IgD-negative memory B cell (primary cell): ENCODE results near the gene PANX1. TPM values are rescaled to one million over a fixed set of nuclear protein-coding genes. Genes with fewer than 3 reads are reported as not detected.

Source experiments
- H3K27ac Mint-ChIP-seq, 3 donors: one replicate each; pipeline ENCODE4 v1.8.0; 2020 to 2022; ENCODE audit warnings: mild to moderate bottlenecking in 3 of 3, mixed read lengths in 3 of 3, moderate library complexity in 1 of 3
- H3K27me3 Mint-ChIP-seq: one replicate; pipeline ENCODE4 v1.8.0; 2021; ENCODE audit warnings: mixed read lengths
- H3K36me3 Mint-ChIP-seq: one replicate; pipeline ENCODE4 v1.8.0; 2020; ENCODE audit warnings: mild to moderate bottlenecking, mixed read lengths
- H3K4me1 Mint-ChIP-seq, 3 donors: one replicate each; pipeline ENCODE4 v1.8.0; 2020 to 2022; ENCODE audit warnings: mixed read lengths in 3 of 3, mild to moderate bottlenecking in 1 of 3
- H3K4me3 Mint-ChIP-seq, 4 donors: one replicate each; pipeline ENCODE4 v1.8.0; 2020 to 2022; ENCODE audit warnings: mild to moderate bottlenecking in 4 of 4, mixed read lengths in 4 of 4, moderate library complexity in 3 of 4
- H3K9me3 Mint-ChIP-seq, 3 donors: one replicate each; pipeline ENCODE4 v1.8.0; 2020 to 2021; ENCODE audit warnings: mixed read lengths in 3 of 3, mild to moderate bottlenecking in 1 of 3
- polyA plus RNA-seq: library from polyadenylated mRNA; unstranded; fragments of 300-500 nt; fragmentation: Illumina TruSeq; gene quantifications from one replicate; pipeline ENCODE4 v1.2.3, GENCODE V29; 2021

The PANX1 gene
- polyA plus RNA-seq, 1 donor from 2014 or later, result 10.0 TPM

- H3K36me3 Mint-ChIP-seq, result peaks cover 2% of the 10 kb centered on the region
- no peak overlapping the region for H3K27ac Mint-ChIP-seq
- no peaks in the 10 kb centered on the region for H3K9me3 Mint-ChIP-seq
- H3K4me3 Mint-ChIP-seq, result peak overlapping the region in 2 of 4 donors; percentile 5 to 63
- no peaks in the 10 kb centered on the region for H3K27me3 Mint-ChIP-seq
- H3K4me1 Mint-ChIP-seq, result peaks cover 31 to 41% (median 33%) of the 10 kb centered on the region in 3 donors
Measured at GRCh38 chr11:94134651-94135512, 6.2 kb downstream of the PANX1 start.

DNA sequence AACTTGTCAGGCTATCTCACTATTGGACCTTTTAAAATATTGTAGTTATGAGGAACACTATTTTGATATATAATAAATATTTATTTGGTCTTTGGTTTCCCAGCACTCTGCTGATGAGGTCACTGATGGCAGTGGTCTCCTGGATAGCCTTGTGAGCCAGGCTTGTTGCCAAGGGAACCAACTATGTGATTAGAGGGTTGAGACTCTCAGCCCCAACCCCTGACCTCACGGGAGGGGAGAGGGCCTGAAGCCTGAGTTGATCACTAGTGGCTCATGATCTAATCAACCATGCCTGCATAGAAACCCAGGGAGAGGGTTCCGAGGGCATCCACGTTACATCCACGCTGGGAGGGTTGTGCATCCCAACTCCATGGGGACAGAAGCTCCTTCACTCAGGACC, 10.8 kb downstream of the PANX1 start:
- H3K4me1 Mint-ChIP-seq, result peaks cover 28 to 52% (median 37%) of the 10 kb centered on the region in 3 donors
- H3K27me3 Mint-ChIP-seq, result no peaks in the 10 kb centered on the region
- no peaks in the 10 kb centered on the region for H3K9me3 Mint-ChIP-seq
- H3K4me3 Mint-ChIP-seq, result no peak overlapping the region
- H3K27ac Mint-ChIP-seq, result no peak overlapping the region
- peaks cover 2% of the 10 kb centered on the region for H3K36me3 Mint-ChIP-seq

GRCh38 chr11:94140154-94140655, 11.6 kb downstream of the PANX1 start:
- Mint-ChIP-seq H3K36me3 (peaks cover 2% of the 10 kb centered on the region), H3K27ac (no peak overlapping the region), H3K27me3 (no peaks in the 10 kb centered on the region), H3K9me3 (no peaks in the 10 kb centered on the region), H3K4me1 (peaks cover 27 to 47% (median 40%) of the 10 kb centered on the region in 3 donors), H3K4me3 (peak overlapping the region in 1 of 4 donors; percentile 14)

DNA sequence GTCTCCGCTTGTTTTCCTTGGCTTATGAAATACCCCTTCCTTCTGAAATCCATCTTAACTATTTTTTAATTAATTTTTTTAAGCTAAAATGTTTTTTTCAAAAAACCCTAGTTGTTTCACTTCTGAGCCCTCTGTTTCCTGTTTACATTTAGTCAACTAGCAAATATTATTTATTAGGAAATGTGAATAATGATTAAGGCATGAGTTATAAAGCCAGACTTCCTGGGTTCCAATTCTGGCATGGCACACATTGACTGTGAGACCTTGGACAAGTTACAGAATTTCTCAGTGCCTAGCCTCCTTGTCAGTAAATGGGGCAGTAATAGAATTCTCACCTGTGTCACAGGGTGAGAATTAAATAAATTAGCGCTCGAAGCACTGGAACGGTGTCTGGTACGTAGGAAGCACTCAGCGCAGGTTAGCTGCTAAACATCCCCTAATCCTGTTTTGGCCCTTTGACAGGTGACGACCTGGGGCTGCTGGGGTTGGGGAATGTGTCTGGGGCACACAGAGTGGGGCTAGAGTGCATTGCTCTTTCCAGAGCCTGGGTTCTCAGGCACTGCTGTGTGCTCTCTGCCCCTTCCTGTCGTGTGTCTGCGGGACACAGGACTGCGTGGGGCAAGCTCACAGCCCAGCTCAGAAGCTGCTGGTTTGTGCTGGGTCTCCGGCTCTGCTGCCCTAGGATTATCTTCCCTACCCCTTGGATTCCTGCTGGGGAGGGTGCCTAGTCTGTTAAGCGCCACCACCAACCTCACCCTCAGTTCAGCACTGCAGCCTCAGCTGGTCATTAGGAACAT, 13.1 kb downstream of the PANX1 start:
- Mint-ChIP-seq H3K4me1 (peaks cover 21 to 43% (median 37%) of the 10 kb centered on the region in 3 donors), H3K27me3 (no peaks in the 10 kb centered on the region), H3K9me3 (no peaks in the 10 kb centered on the region), H3K27ac (no peak overlapping the region), H3K36me3 (peaks cover 1% of the 10 kb centered on the region), H3K4me3 (no peak overlapping the region)

- Mint-ChIP-seq H3K27ac (peak overlapping the region in 1 of 3 donors; percentile 36), H3K36me3 (no peaks in the 10 kb centered on the region), H3K27me3 (no peaks in the 10 kb centered on the region), H3K9me3 (no peaks in the 10 kb centered on the region), H3K4me1 (peaks cover 25 to 48% (median 40%) of the 10 kb centered on the region in 3 donors), H3K4me3 (no peak overlapping the region)
Measured at GRCh38 chr11:94142308-94143281, 14.0 kb downstream of the PANX1 start.

DNA sequence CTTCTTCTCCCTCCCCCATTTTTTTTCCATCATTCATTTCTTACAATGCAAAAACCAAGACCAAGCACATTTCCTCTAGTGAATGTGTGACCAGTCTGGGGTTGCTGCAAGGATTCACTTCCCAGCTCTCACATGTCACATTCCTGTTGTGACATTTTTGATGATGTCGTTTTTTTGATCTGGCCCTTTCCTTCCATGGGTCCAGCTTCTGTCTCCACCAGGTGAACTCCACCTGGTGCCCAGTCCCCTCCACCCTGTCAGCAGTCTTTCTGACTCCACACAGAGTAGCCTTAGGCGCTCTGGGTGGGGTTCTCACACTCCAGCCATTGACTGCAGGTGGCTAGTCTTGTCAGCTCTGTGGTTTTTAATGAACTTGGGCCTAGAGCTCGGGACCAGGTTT, 15.6 kb downstream of the PANX1 start:
- Mint-ChIP-seq H3K27me3 (no peaks in the 10 kb centered on the region), H3K27ac (peak overlapping the region in 1 of 3 donors; percentile 60), H3K4me3 (no peak overlapping the region), H3K4me1 (peaks cover 29 to 51% (median 49%) of the 10 kb centered on the region in 3 donors), H3K9me3 (no peaks in the 10 kb centered on the region), H3K36me3 (no peaks in the 10 kb centered on the region)

DNA sequence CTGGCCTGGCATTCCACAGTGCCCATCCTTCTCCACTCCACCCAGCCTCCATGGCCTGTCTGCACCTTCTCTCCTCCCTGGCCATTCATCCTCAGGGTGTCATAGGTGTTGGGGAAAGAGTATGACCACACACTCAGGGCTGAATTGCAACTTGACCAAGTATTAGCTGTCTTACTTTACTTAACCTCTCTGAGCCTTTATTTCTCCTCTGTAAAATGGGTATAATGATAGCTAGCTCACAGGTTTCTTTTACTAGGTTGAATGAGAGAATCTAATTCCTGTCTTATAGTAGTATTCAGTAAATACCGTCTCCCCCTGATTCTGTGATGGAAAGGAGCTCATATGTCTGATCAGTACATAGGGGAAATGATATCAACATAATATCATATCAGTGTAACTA, 16.0 kb downstream of the PANX1 start:
- Mint-ChIP-seq H3K9me3 (no peaks in the 10 kb centered on the region), H3K36me3 (no peaks in the 10 kb centered on the region), H3K4me3 (no peak overlapping the region), H3K4me1 (peaks cover 32 to 55% (median 51%) of the 10 kb centered on the region in 3 donors), H3K27me3 (no peaks in the 10 kb centered on the region), H3K27ac (peak overlapping the region in 1 of 3 donors; percentile 60)

DNA sequence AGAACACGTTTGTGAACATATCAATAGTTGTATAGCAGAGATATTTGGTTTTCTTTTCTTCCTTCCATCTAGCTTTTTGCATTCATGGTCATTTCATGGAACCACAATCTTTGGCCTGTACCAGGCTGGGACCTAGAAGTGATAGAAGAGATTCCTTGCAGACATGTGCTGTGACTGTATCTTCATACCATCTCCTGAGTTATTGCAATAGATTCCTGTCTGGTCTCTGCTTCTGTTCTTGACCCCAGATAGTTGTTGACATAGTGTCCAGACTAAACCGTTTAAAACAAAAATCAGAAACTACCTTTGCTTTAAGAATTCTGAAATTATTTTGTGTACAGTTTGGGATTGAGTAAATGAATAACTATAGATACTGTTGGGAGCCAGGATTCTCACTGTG, 16.8 kb downstream of the PANX1 start:
- Mint-ChIP-seq H3K4me3 (no peak overlapping the region), H3K4me1 (peaks cover 31 to 53% (median 50%) of the 10 kb centered on the region in 3 donors), H3K36me3 (no peaks in the 10 kb centered on the region), H3K27ac (no peak overlapping the region), H3K27me3 (no peaks in the 10 kb centered on the region), H3K9me3 (no peaks in the 10 kb centered on the region)

DNA sequence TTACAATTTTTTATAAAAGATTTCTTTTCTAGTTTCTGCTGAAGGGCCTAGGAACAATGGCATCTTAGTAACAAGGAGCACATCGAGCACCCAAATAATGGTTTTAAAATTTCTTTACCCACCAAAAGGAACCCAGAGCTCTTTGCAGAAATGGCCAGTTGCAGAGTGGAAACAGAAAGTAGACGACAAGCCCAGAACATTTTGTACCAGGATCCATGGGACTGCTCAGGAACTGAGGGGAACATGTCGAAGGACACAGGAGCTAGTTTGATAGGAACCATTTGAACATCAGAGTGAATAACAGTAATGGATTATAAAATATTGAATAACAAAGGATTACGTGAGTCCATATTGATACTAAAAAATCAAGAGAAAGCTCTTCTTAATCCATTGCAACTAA, 17.3 kb downstream of the PANX1 start:
- Mint-ChIP-seq H3K27me3 (no peaks in the 10 kb centered on the region), H3K27ac (no peak overlapping the region), H3K36me3 (no peaks in the 10 kb centered on the region), H3K9me3 (no peaks in the 10 kb centered on the region), H3K4me1 (peaks cover 34 to 55% (median 53%) of the 10 kb centered on the region in 3 donors), H3K4me3 (no peak overlapping the region)

- H3K4me3 Mint-ChIP-seq, result no peak overlapping the region
- H3K36me3 Mint-ChIP-seq, result peaks cover 2% of the 10 kb centered on the region
- no peaks in the 10 kb centered on the region for H3K9me3 Mint-ChIP-seq
- H3K27me3 Mint-ChIP-seq, result no peaks in the 10 kb centered on the region
- H3K27ac Mint-ChIP-seq, result no peak overlapping the region
- peaks cover 37 to 59% (median 54%) of the 10 kb centered on the region in 3 donors for H3K4me1 Mint-ChIP-seq
Measured at GRCh38 chr11:94147433-94147845, 18.8 kb downstream of the PANX1 start.

DNA sequence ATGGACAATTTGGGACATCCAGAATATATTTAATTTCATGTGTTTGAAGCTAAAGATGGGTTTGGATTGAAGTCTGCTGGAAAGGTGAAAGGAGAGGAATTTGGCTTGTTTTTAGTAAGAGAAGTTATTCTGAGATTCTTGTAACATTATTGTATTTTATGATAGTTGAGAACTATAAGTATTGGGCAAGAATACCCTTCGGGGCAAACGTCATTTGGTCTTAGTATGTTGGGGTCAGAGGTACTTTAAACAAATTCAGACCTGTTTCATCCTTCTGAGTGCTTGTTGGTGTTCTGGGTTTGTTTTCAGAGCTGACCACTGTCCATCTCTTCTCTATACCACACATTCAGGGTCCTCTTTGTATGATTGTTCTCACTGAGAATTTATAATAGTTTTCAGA, 19.5 kb downstream of the PANX1 start:
- Mint-ChIP-seq H3K4me1 (peaks cover 41 to 60% (median 54%) of the 10 kb centered on the region in 3 donors), H3K9me3 (no peaks in the 10 kb centered on the region), H3K27me3 (no peaks in the 10 kb centered on the region), H3K36me3 (peaks cover 2% of the 10 kb centered on the region), H3K4me3 (peak overlapping the region in 1 of 4 donors; percentile 37), H3K27ac (no peak overlapping the region)

DNA sequence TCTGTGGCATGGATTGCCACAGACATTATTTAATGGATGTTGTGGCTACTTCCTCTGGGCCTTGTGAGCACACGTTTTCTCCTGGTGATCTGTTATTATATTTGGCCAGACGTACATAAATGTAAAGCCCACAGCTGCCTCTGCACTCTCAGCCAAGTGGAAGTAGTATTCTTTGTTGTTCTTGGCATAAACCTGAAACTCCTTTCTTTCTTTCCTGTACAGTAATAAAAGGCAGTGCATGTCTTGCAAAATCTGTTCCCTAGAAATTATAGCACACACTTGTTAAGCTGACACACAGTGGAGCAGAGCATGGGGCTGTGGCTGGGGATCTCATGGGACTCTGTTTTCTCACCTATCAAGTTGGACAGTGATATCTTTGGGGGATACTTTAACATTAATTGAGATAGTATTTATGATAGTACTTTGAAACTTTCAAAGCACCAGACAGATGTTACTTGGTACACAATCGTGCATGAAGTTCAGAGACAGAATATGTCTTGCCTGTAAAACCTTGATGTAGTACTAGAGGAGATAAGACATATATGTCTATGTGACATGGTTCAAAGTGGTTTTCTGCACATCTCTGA, 20.9 kb downstream of the PANX1 start:
- H3K4me3 Mint-ChIP-seq, result no peak overlapping the region

DNA sequence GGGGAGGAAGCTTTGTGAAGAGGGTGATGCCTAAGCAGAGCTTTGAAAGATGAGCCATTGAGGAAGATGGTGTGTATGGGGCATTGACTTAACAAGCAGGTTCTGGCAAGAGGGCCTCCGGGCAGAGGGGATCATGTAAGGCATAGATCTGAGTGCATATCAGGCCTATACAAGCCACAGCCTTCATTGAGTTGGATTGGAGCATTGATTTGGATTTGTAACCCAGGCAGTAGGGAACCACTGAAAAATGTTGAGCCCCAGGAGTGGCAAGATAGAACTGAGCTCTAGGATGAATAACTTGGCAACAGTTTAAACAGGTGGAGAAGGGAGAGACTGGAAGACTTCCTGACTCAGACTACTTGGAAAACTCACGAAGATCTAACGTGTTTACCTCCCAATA, 21.4 kb downstream of the PANX1 start:
- H3K4me3 Mint-ChIP-seq, result no peak overlapping the region
- H3K36me3 Mint-ChIP-seq, result peaks cover 2% of the 10 kb centered on the region
- no peaks in the 10 kb centered on the region for H3K27me3 Mint-ChIP-seq
- H3K9me3 Mint-ChIP-seq, result no peaks in the 10 kb centered on the region
- peaks cover 37 to 65% (median 56%) of the 10 kb centered on the region in 3 donors for H3K4me1 Mint-ChIP-seq
- no peak overlapping the region for H3K27ac Mint-ChIP-seq

More for the DNA sequence above, 20.9 kb downstream of the PANX1 start:
- H3K36me3 Mint-ChIP-seq, result peaks cover 2% of the 10 kb centered on the region
- no peaks in the 10 kb centered on the region for H3K9me3 Mint-ChIP-seq
- H3K27me3 Mint-ChIP-seq, result no peaks in the 10 kb centered on the region
- H3K4me1 Mint-ChIP-seq, result peaks cover 41 to 70% (median 56%) of the 10 kb centered on the region in 3 donors
- H3K27ac Mint-ChIP-seq, result no peak overlapping the region
